ENCODE data around the gene BRI3.

DNA sequence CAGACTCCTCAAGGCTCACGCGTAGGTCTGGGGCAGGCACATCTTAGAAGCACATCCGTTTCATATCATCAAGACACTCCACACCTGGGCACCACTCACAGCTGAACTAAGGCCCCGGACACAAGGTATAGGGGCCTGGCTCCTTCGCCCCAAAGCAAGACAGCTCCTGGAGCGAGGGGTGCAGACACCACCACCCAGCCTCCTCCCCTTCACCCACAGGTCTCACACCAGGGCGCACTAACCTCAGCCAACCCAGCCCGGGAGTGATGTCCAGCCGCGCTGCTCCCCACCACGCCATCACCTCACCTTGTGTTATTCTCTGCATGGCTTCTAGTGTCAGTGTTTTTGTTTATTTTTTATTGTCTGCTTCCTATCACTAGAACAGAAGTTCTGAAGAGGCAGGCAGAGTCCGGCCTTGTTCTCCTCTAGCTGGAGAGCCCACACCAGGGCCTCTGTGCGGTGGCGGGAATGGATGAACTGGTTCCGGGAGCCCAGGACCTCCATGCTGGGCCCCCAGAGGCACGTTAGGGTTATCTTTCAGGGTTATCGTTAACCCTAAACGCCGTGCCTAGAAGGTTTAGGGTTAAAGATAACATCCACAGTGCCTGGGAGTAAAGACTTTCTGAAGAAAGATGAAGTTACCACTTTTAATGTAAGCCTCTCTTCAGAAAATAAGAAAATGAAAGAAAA lies 21.8 kb downstream of the BRI3 start:
- TF ChIP-seq, protein P1, sequence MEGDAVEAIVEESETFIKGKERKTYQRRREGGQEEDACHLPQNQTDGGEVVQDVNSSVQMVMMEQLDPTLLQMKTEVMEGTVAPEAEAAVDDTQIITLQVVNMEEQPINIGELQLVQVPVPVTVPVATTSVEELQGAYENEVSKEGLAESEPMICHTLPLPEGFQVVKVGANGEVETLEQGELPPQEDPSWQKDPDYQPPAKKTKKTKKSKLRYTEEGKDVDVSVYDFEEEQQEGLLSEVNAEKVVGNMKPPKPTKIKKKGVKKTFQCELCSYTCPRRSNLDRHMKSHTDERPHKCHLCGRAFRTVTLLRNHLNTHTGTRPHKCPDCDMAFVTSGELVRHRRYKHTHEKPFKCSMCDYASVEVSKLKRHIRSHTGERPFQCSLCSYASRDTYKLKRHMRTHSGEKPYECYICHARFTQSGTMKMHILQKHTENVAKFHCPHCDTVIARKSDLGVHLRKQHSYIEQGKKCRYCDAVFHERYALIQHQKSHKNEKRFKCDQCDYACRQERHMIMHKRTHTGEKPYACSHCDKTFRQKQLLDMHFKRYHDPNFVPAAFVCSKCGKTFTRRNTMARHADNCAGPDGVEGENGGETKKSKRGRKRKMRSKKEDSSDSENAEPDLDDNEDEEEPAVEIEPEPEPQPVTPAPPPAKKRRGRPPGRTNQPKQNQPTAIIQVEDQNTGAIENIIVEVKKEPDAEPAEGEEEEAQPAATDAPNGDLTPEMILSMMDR (IDR thresholded peaks at IDR 0.05): no peak
- TF ChIP-seq POLR2A (IDR thresholded peaks at IDR 0.05): no peak
- TF ChIP-seq EP300 (IDR thresholded peaks at IDR 0.05): no peak
- TF ChIP-seq POLR2AphosphoS5 (IDR thresholded peaks at IDR 0.05): no peak
